GM12878 (cell line): ENCODE results near the gene CAV2. TPM values are rescaled to one million over a fixed set of nuclear protein-coding genes. Genes with fewer than 3 reads are reported as not detected.

Source experiments
- ATAC-seq: fragments of 200-7000 bp; cut with Tn5 transposase; 3 replicates; pipeline ENCODE4 v1.9.1; 2020; ENCODE audit warnings: mild to moderate bottlenecking, moderate library complexity
- BruUV-seq: library from RNA; stranded (reverse); fragments of 400-500 nt; replicated peaks from 2 replicates; lab custom pipeline; 2021; lab: Mats Ljungman, UMichigan
- CTCF ChIA-PET: fragments of 300-600 bp; sonication (Branson Sonifier 250); formaldehyde crosslinking; extraction: SDS; loops from one replicate; lab custom pipeline; 2021; ENCODE audit warnings: inconsistent platforms; lab: Yijun Ruan, JAX
- POLR2A ChIA-PET: fragments of 350-600 bp; formaldehyde crosslinking; extraction: SDS; loops from one replicate; lab custom pipeline; 2021; ENCODE audit warnings: inconsistent platforms; lab: Charles Lee
- RAD21 ChIA-PET: fragments of 300-600 bp; sonication (Branson Sonifier 250); formaldehyde crosslinking; loops from one replicate; lab custom pipeline; 2023; ENCODE audit warnings: antibody characterized with exemption; ENCODE audit not compliant: unreplicated experiment; lab: Charles Lee
- SMC1A ChIA-PET: fragments of 300-600 bp; sonication (Branson Sonifier 250); formaldehyde crosslinking; loops from one replicate; lab custom pipeline; 2023; ENCODE audit not compliant: unreplicated experiment, uncharacterized antibody; lab: Charles Lee
- DNase-seq: peaks from one replicate; pipeline ENCODE4 v3.0.0-alpha.2; 2011; ENCODE audit warnings: low read depth, low spot score
- FAIRE-seq: peaks from 3 replicates; lab custom pipeline; 2011; peaks lifted over from hg19 to GRCh38; lab: Jason Lieb, UNC
- H2AFZ ChIP-seq: 2 replicates; pipeline ENCODE4 v1.6.0; 2011; ENCODE audit warnings: low read depth, low read length, control low read depth; ENCODE audit not compliant: control insufficient read depth
- H3K27ac ChIP-seq: 2 replicates; pipeline ENCODE4 v1.5.1; 2011; ENCODE audit warnings: control low read depth; ENCODE audit not compliant: control insufficient read depth, insufficient read depth
- H3K27me3 ChIP-seq, 2 experiments: replicated peaks in 1 of 2; 2 replicates each; pipeline versions ENCODE4 v1.6.0 to v1.6.1; 2011; ENCODE audit warnings: low read length in 1 of 2; ENCODE audit not compliant: control insufficient read depth in 2 of 2, insufficient read depth in 2 of 2
- H3K36me3 ChIP-seq, 2 experiments: 2 replicates each; pipeline ENCODE4 v1.5.1; 2011; ENCODE audit warnings: low read length in 1 of 2; ENCODE audit not compliant: control insufficient read depth in 2 of 2, insufficient read depth in 2 of 2
- H3K4me1 ChIP-seq: 2 replicates; pipeline ENCODE4 v1.6.1; 2011; ENCODE audit warnings: mild to moderate bottlenecking, low read length, moderate library complexity, mixed read lengths; ENCODE audit not compliant: control insufficient read depth, insufficient read depth
- H3K4me2 ChIP-seq: 2 replicates; pipeline ENCODE4 v1.6.0; 2011; ENCODE audit warnings: control low read depth; ENCODE audit not compliant: control insufficient read depth, insufficient read depth
- H3K4me3 ChIP-seq: fragments of 200-600 bp; sonication (generic); 2 replicates; pipeline ENCODE4 v1.5.1; 2016
- H3K79me2 ChIP-seq: 2 replicates; pipeline ENCODE4 v1.6.0; 2011; ENCODE audit warnings: low read length; ENCODE audit not compliant: control insufficient read depth, insufficient read depth
- H3K9ac ChIP-seq: 2 replicates; pipeline ENCODE4 v1.8.0; 2011; ENCODE audit warnings: low read length, control low read depth, mixed read lengths; ENCODE audit not compliant: control insufficient read depth, insufficient read depth
- H3K9me3 ChIP-seq: replicated peaks from 3 replicates; pipeline ENCODE4 v1.5.1; 2011; ENCODE audit warnings: mild to moderate bottlenecking, low read length; ENCODE audit not compliant: control insufficient read depth, insufficient read depth
- H4K20me1 ChIP-seq: 2 replicates; pipeline ENCODE4 v1.6.0; 2011; ENCODE audit not compliant: control insufficient read depth, insufficient read depth
- CEBPB ChIP-seq, 2 experiments: fragments of 150-350 bp in 1 of 2; IDR thresholded peaks; 2 replicates each; pipeline ENCODE4 v1.6.1; 2012 to 2014; ENCODE audit warnings: low read depth in 2 of 2, low read length in 2 of 2, borderline replicate concordance in 1 of 2, inconsistent platforms in 1 of 2
- IKZF1 ChIP-seq: fragments of 450-650 bp; conservative IDR thresholded peaks from 2 replicates; pipeline ENCODE4 v1.6.1; 2017; ENCODE audit warnings: antibody characterized with exemption, mild to moderate bottlenecking
- IKZF2 ChIP-seq, 2 experiments: fragments of 450-650 bp; IDR thresholded peaks; 2 replicates each; pipeline ENCODE4 v1.6.1; 2017; ENCODE audit warnings: mild to moderate bottlenecking in 2 of 2, moderate library complexity in 2 of 2
- POU2F2 ChIP-seq: IDR thresholded peaks from 3 replicates; pipeline ENCODE4 v1.6.1; 2011; ENCODE audit warnings: low read depth, mild to moderate bottlenecking, low read length, borderline replicate concordance
- STAT3 ChIP-seq: IDR thresholded peaks from 2 replicates; pipeline ENCODE4 v1.6.1; 2011; ENCODE audit warnings: low read depth, low read length, improper control_type of control experiment
- TARDBP ChIP-seq: IDR thresholded peaks from 2 replicates; pipeline ENCODE4 v1.6.1; 2016; ENCODE audit warnings: borderline replicate concordance
- ZNF384 ChIP-seq: IDR thresholded peaks from 2 replicates; pipeline ENCODE4 v1.6.1; 2012; ENCODE audit warnings: low read depth, mild to moderate bottlenecking, low read length, improper control_type of control experiment, borderline replicate concordance
- WGBS: methylation state at CpG from one replicate; pipeline ENCODE4 v1.1.6; 2016; ENCODE audit warnings: low lambda C conversion rate; ENCODE audit not compliant: insufficient replicate concordance, insufficient coverage; ENCODE audit errors: missing lambda C conversion rate; 5-methylcytosine and 5-hydroxymethylcytosine counted together
- in situ Hi-C: fragments of 300-500 bp; cut with MboI; formaldehyde crosslinking; loops from 9 replicates; pipeline ENCODE4 v1.14.3; 2018; ENCODE audit warnings: mixed read lengths
- intact Hi-C: fragments of 100-400 bp; cut with micrococcal nuclease; formaldehyde crosslinking; loops from one replicate; pipeline ENCODE4 v1.14.2; 2022; ENCODE audit not compliant: unreplicated experiment
- polyA plus RNA-seq, 11 experiments: library from polyadenylated mRNA; depleted of rRNA in 4 of 11; unstranded in 6 of 11; stranded (reverse) in 5 of 11; fragments of >200 nt; fragmentation: Nextera tagmentation in 4 of 11; fragmentation: Illumina TruSeq in 1 of 11; extraction: Ambion mirVana in 4 of 11; extraction: Trizol in 1 of 11; gene quantifications; 1 replicate in 1 of 11; 2 replicates in 10 of 11; pipeline versions ENCODE4 v1.2.1 to v1.2.3, GENCODE V29; 2011 to 2016; ENCODE audit warnings: inconsistent platforms in 2 of 11, missing spikeins in 2 of 11, low read depth in 1 of 11
- total RNA-seq, 4 experiments: library from RNA; depleted of rRNA in 3 of 4; stranded (reverse); fragments of >200 nt in 3 of 4; fragmentation: Illumina TruSeq in 1 of 4; extraction: Trizol in 1 of 4; gene quantifications; 2 replicates each; pipeline versions ENCODE4 v1.2.1 to v1.2.3, GENCODE V29; 2013 to 2021
- TF ChIP-seq, protein P1 (sequence below): fragments of 450-650 bp; IDR thresholded peaks from 2 replicates; pipeline ENCODE4 v1.6.1; 2017; ENCODE audit warnings: antibody characterized with exemption, mild to moderate bottlenecking, moderate library complexity
- TF ChIP-seq, protein P2 (sequence below): fragments of 450-650 bp; IDR thresholded peaks from 2 replicates; pipeline ENCODE4 v1.6.1; 2016; ENCODE audit warnings: mild to moderate bottlenecking

The CAV2 gene
- total and polyA plus RNA-seq, 10 of the 15 experiments (the other 5 are each of a cell fraction or from before 2014, with no cell fraction given): 0.77 to 11.4 (median 2.5) TPM

DNA sequence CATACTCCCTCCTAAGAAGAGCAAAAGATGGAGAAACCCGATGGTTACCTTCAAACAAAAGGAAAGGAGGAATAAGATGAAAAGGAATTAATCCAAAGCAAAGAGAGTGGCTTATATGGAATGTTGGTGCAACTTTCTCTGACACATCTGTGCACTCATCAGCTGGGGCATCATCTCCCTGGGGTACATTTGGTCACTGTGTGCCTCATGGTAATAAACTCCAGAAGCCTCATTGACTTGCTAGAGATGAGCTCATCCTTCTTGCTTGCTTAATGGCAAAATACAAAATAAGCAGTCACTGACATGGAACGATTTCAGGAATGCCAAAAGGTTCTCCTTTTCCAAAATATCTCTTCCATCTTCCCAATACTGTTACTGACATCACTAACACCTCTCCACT is 47.8 kb downstream of the CAV2 start:
- H3K4me1 ChIP-seq: peaks cover 14% of the 10 kb centered on the region
- no peak for ATAC-seq
- SMC1A ChIA-PET: interaction anchor here (0.9 to 1.3 kb wide), 3 partner anchors 18 to 290 kb away, joined by 3 to 4 read pairs (median 3); no protein-coding TSS in a partner anchor
- in situ Hi-C loops: no loop called here
- H3K4me2 ChIP-seq: no peak overlapping the region
- H2AFZ ChIP-seq: no peak overlapping the region
- BruUV-seq: no TSS peak
- 34% methylated on average over 2 of the region's 2 CpGs for WGBS
- POLR2A ChIA-PET: no interaction called here
- H3K9me3 ChIP-seq: no peaks in the 10 kb centered on the region
- H3K9ac ChIP-seq: no peak overlapping the region
- TF ChIP-seq, protein P1, sequence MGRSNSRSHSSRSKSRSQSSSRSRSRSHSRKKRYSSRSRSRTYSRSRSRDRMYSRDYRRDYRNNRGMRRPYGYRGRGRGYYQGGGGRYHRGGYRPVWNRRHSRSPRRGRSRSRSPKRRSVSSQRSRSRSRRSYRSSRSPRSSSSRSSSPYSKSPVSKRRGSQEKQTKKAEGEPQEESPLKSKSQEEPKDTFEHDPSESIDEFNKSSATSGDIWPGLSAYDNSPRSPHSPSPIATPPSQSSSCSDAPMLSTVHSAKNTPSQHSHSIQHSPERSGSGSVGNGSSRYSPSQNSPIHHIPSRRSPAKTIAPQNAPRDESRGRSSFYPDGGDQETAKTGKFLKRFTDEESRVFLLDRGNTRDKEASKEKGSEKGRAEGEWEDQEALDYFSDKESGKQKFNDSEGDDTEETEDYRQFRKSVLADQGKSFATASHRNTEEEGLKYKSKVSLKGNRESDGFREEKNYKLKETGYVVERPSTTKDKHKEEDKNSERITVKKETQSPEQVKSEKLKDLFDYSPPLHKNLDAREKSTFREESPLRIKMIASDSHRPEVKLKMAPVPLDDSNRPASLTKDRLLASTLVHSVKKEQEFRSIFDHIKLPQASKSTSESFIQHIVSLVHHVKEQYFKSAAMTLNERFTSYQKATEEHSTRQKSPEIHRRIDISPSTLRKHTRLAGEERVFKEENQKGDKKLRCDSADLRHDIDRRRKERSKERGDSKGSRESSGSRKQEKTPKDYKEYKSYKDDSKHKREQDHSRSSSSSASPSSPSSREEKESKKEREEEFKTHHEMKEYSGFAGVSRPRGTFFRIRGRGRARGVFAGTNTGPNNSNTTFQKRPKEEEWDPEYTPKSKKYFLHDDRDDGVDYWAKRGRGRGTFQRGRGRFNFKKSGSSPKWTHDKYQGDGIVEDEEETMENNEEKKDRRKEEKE: no peak
- TF ChIP-seq, protein P2, sequence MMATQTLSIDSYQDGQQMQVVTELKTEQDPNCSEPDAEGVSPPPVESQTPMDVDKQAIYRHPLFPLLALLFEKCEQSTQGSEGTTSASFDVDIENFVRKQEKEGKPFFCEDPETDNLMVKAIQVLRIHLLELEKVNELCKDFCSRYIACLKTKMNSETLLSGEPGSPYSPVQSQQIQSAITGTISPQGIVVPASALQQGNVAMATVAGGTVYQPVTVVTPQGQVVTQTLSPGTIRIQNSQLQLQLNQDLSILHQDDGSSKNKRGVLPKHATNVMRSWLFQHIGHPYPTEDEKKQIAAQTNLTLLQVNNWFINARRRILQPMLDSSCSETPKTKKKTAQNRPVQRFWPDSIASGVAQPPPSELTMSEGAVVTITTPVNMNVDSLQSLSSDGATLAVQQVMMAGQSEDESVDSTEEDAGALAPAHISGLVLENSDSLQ: no peak
- no peak for TF ChIP-seq ZNF384
- TF ChIP-seq IKZF2 (IDR thresholded peaks at IDR 0.05): no peak
- TF ChIP-seq POU2F2: no peak
- no peak for TF ChIP-seq IKZF1
- no peak for TF ChIP-seq TARDBP
- no peak for TF ChIP-seq STAT3
- no peak for TF ChIP-seq CEBPB (IDR thresholded peaks at IDR 0.05; ENCODE audit: borderline replicate concordance in 1 of 2, low read depth in 2 of 2, low read length in 2 of 2)
- intact Hi-C loops: no loop called here
- H3K27ac ChIP-seq: no peak overlapping the region
- no peaks in the 10 kb centered on the region for H3K27me3 ChIP-seq
- no peaks in the 10 kb centered on the region for H3K79me2 ChIP-seq
- no peaks in the 10 kb centered on the region for H3K36me3 ChIP-seq
- FAIRE-seq: no peak
- no peaks in the 10 kb centered on the region for H4K20me1 ChIP-seq
- RAD21 ChIA-PET: interaction anchor here (0.6 kb wide), 1 partner anchor 385 kb away, joined by 3 read pairs; no protein-coding TSS in a partner anchor
- no peak overlapping the region for H3K4me3 ChIP-seq
- no peak for DNase-seq
- CTCF ChIA-PET: interaction anchor here (0.7 to 3.4 kb wide), 5 partner anchors 15 to 50 kb away, joined by 3 to 13 read pairs (median 4); partner anchors contain the start of gene CAV1
